Activated CD8-positive, alpha-beta memory T cell treated with anti-CD3 and anti-CD28 coated beads for 4 hours (primary cell): Measurements from ENCODE around the gene PRR5.
A peak's percentile ranks its signal among the peaks of the same experiment; 100 is the strongest.
"Not testable (repeated sequence)": the region's sequence is repeated elsewhere in the genome, so short reads cannot be mapped to it uniquely, and the experiment has no call there.

ENCODE experiments used
- DNase-seq, 2 donors: peaks; one replicate each; pipeline ENCODE4 v3.0.0-alpha.2; 2020; ENCODE audit warnings: low read depth in 2 of 2

PRR5 gene

DNA sequence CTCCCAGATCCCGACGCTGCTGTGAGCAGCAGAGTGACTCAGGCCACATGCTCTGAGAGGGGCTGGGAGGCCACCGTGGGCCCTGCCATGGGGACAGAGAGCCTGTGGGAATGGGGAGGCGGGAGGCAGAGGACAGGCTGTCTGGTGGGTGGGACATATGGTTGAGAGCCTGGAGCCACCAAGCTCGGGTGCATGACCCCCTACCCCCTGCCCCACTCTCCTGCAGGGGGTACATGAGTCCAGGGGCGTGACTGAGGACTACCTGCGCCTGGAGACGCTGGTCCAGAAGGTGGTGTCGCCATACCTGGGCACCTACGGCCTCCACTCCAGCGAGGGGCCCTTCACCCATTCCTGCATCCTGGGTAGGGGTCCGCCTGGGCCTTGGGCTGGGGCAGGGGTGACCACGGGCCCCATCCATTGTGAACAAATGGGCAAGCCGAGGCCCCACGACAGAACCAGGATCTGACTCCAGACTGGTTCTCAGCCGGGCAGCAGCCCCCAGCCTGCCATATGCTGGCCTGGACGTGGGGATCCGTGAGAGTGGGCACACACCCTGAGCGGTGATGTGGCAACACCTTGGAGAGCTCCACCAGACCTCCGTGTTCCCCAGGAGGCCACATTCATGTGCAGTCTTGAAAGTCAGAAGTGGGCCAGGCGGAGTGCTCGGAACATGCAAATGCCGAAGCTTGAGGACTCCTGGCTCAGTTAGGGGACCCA, 33.0 kb downstream of the PRR5 start:
- DNase-seq: no peak

DNA sequence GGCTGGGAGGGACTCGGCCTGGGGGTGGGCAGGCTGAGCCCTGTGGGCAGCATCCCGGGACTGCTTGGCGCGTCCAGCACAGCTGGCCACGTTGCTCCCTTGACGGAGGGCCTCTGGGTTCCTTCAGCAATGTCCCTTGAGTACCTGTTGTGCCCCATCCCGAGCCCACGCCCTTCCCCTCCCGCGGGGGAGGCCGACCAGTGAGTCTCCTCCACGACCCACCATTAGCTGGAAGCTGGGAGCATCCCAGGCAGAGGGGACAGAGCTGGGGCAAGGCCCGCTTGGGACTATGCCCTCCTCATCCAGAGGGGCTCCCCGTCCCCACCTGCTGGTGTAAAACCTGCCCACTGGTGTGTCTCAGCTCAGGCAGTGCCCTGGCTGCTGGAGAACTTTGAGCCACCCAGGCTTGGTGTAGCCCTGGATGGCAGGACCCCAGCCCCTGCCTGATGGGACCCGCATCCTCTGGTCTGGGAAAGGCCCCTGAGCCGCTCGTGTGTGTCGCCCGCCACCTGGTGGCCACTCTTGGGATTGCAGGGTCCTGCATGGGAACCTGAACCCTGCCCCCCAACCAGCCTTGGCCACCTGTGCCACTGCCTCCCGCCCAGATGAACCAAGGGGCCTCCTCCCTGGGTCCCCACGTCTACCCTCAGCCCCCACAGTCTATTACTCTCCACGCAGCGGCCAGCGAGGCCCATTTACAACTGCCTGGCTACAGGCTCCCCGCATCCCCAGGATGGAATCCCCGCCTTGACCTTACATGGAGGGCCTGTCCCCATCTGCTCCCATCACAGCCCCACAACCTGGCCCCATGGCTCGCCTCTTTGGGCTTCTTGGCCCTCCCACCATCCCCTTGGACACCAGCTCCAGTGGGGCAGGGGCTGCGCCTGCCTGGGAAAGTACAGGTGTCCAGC, 33.8 kb downstream of the PRR5 start:
- DNase-seq: peak; percentile 66 to 69

DNA sequence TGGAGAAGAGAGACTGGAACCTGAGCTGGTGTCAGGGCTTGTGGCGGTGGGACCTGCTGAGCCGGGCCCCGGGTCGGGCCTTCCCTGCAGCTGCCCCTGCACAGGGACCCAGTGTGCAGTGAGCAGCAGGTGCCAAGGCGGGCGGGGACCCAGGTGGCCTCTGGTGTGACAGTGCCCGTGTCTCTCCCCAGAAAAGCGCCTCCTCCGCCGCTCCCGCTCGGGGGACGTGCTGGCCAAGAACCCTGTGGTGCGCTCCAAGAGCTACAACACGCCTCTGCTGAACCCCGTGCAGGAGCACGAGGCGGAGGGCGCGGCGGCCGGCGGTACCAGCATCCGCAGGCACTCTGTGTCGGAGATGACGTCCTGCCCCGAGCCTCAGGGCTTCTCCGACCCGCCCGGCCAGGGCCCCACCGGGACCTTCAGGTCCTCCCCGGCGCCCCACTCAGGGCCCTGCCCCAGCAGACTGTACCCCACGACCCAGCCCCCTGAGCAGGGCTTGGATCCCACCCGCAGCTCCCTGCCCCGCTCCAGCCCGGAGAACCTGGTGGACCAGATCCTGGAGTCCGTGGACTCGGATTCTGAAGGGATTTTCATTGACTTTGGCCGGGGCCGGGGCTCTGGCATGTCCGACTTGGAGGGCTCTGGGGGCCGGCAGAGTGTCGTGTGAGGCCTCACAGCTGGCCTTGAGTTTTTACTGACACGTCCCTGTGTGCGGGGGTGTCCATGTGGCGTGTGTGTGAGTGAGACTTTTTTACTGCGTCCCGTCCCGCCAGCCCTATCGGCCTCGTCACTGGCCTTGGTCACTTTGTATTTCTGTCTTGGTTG, 34.8 kb downstream of the PRR5 start:
- no peak for DNase-seq

DNA sequence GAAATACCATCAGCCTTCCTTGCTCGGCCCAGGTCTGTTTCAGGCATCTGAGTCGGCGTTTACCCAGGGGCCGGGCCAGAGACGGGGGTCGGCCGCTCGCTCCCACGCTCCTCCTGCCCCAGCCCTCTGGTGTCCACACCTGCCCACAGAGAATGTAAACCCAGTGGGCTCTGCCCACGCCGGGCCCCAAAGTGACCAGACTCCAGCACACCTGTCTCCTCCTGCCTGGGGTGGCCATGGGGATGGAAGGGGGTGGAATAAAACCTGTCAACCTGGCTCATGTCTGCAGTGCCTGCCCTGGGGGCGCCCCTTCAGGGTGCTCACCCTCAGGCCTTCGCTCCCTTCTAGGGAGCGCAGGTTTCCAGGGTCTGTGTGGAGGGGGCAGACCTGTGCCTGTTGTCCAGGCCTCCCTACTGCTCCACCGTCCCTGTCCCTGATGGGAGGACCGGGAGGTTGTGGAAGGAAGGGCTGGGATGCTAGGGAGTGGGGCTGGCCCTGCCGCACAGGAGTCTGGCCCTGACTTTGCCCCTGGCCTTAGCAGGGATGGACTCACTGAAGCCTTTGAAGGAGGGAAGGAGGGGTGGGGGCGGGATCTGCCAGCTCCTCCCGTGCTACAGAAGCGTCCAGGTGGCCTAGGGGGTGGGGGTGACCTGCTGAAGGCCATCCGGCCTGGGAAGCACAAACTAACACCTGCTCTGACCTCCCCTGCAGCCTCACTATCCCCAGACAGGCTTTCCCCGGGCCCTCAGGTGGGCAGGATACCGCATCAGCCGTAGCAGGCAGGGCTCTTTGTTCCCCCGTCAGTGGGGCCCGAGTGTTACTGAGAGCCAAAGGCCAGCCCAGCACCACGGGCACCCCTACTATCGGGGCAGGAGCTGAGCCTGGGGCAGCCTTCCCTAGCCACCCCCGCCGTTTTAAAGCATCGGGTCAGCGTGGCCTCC, 35.7 kb downstream of the PRR5 start:
- DNase-seq: no peak

DNA sequence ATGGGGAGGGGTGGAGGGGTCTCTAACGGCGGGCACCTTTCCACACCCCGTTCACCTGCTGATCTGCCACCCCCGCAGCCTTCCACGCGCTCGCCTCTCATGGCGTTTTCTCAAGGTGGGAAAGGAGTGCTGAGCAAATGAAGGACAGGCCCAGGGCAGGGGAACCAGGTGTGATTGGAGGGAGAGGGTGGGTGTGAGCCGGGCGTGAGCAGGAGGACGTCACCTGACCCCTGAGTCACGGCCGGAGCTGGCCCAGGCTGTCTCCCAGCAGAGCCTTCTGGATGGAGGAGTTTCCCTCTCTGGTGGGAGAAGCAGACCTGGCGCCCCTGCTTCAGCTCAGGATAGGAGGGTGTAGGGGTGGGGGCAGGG, 36.3 kb downstream of the PRR5 start:
- DNase-seq: no peak

DNA sequence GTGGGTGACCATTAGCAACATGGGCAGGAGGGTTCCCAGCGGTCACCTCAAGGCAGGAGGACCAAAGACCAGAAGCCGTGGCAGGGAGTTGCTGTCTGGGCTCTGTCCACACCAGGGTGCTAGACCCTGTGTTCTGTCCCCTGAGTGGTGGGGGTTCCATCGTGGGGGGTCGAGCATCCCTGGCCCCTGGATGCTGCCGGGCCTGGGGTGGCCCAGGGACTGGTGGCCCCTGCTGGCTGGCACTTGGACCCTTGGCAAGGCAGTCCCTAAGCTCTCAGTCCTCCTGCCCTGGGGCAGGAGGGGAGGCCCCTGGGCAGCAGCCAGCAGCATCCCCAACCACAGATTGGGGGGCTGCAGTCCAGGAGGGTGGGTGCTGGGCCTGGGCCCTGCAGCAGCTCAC, 37.0 kb downstream of the PRR5 start:
- no peak for DNase-seq

DNA sequence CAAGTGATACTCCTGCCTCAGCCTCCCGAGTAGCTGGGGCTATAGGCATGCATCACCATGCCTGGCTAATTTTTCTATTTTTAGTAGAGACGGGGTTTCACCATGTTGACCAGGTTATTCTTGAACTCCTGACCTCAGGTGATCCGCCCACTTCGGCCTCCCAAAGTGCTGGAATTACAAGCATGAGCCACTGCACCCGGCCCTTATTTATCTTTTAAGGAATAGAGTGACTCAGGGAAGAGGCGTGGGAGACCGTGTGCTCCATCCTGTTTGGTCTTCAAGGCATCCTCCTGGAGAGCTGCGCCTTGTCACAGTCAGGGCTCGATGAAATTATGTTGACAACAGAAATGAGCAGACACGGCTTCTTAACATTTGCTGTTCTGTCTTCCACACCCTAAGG, 37.7 kb downstream of the PRR5 start:
- not testable (repeated sequence) for DNase-seq

DNA sequence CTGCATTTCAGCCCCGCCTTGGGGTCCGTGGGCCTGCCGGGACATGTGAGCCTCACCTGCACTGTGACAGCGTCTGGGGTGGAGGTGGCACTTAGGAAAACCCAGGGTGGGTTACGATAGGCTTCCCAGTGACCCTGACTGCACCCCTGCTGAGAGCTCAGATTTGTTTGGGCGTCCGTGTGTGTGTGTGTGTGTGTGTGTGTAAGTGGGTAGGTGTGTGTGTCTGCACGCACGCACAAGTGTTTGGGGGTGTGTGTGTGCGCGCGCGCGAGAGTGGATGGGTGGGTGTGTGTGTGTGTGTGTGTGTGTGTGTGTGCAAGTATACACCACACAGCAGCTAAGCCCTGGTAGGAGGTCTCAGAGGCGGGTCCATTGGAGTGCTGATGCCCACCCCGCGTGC, 38.3 kb downstream of the PRR5 start:
- DNase-seq: no peak

DNA sequence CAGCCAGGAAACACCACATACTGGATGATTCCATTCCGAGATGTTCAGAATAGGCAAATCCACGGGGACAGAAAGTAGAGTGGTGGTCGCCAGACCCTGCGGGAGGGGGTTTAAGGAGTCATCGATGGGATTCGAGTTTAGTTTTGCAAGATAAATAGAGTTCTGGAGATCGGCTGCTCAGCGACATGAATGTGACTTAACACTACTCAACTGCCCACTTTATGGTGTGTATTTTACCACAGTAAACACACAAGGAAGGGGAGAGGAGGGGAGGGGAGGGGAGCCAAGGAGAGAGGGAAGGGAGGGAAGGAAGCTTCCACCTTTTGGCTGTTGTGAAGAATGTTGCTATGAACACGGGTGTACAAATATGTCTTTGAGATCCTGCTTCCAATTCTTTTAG, 39.9 kb downstream of the PRR5 start:
- no peak for DNase-seq

DNA sequence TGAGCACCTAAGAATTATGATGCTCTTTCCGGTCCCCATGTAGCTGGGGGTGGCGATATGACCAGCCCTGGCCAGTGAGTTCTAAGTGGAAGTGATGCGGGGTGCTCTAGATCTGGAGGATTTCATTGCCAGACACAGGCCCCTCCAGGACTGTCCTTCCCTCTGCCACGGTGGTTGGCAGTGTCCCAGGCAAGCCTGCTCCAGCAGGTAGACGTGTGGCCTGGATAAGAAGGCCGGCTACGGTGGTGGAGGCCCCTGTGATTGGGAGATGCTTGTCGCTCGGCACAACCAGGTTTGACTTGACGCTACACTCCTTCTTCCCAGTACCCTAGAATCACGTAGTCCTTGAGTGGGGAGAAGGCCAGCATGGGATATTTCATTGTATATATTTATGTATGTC, 41.2 kb downstream of the PRR5 start:
- DNase-seq: no peak

DNA sequence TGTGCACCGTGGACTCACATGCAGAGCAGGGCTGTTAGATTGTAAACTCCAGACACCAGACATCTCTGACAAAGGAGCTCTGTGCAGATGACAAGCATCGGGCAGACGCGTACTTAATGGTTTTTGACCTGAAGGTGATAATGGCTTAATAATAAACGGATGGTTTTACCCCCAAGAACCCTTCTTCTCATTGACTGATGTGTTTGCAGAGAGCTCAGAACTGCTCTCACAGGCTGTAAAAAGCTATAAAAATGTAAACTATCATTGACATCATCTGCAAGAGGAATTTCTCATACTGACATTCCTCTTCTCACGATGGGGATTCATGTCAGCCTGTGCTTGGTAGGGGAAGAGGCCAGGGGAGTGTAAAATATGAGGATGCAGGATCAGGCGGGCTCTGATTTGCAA, 41.8 kb downstream of the PRR5 start:
- DNase-seq: no peak

DNA sequence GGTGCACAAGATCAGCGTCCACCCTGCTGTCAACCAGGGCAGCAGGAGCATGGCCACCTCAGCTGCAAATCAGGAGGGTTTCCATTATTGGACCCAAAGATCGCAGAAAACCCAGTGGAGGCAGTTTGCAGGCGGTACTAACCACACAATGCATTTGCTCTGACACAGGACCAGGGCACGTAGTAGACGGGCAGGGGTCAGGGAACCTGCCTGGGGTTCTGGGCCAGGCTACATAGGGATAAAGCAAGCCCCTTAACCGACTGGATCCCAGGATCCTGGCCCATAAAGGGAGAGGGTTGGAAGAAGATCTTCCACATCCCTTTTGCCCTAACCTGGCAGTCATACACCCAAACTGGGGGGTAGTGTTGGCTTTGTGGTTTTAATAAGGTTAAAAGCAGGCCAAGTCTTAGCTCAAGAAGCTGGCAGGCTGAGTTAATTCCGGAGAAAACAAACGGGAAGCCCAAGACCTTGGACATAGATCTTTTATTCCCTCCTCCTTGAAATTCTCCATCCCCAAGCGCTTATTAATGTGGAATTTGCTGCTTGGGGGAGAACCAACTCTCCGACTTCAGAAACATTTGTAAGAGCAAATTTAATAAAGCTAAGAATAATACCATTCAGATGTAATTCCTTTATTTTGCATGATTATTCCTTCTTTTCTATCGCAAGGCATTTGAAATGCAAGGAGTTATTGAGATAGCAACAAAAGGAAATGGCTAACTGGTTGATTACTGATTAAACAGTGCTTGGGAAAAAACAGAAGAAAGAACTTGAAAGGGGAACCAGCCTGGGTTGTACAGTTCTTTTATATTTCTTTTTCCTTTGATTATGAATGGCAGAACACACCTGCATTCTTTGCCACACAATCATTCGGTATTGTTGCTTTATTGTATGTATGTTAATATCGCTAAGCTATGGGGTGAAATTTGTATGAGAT, 44.1 kb downstream of the PRR5 start:
- no peak for DNase-seq

DNA sequence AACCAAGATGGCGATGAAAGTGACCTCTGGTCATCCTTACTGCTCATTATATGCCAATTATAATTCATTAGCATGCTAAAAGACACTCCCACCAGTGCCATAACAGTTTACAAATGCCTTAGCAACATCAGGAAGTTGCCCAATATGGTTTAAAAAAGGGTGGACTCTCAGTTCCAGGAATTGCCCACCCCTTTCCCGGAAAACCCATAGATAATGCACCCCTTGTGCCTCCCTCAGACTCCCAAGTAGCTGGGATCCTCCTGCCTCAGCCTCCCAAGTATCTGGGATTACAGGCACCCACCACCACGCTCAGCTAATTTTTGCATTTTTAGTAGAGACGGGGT, 45.8 kb downstream of the PRR5 start:
- not testable (repeated sequence) for DNase-seq

DNA sequence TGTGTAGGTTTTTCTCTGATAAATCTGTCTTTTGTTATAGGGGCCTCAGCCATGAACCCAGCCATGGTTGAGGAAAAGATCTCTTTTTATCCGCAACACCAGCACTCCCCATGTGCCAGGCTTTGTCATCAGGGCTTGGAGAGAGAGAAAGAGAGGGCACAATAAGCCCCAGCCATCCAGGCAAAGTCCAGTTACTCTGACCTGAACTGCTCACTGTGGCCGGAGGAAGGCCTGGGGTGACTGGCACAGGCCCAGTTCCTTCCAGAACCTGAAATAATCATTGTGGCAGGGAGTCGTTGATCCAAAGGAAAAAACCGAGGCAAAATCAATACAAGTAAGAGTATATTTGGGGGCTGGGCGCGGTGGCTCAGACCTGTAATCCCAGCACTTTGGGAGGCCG, 46.5 kb downstream of the PRR5 start:
- DNase-seq: no peak

DNA sequence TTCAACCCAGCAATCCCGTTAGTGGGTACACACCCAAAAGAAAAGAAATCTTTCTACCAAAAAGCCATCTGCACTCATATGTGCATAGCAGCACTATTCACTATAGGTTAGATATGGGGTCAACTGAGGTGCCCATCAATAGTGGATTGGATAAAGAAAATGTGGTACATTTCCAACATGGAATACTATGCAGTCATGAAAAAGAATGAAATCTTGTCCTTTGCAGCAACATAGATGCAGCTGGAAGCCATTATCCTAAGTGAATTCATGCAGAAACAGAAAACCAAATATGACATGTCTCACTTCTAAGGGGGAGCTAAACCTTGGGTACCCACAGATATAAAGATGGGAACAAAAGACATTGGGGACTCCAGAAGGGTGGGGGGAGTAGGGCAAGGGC, 48.5 kb downstream of the PRR5 start:
- no peak for DNase-seq

DNA sequence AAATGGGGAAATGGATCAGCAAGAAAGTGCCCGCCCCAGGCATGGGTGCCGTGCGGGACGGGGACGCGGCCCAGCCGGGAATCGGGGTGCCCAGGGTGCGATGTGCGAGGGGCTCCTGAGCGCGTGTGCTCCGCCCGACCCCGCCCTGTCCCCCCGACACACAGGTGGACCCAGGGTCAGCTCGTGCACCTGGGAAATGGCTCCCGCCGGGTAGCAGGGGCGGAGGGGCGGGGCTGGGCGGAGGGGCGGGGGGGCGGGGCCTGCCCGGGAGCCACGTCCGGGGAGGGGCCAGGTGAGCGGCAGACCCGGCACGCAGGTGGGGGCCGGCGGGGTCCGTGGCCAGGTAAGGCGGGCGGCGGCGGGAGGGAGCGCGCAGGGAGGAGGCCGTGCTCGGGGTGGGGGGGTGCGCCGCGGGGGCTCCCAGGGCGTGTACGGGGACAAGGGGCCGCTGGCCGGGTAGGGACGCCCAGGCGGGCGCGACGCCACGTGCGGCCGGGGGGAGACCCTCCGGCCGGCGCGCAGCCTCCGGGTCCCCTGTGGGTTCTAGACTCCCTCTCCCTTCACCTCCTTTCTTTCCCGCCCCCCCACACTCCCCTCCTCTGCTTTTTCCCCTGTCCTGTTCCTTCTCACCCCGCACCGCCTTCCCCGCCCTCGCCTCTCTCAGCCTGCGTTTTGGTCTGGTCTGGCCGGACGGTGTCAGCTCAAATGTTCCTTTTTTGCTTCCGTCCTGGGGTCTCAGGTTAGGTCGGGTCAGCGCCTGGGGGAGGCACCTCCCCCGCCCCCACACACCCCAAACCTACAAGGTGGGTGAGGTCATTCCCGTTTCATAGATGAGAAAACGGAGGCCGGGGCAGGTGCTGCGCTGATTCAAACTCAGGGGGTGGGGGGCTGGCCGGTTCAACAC, 50.5 kb downstream of the PRR5 start, which contains the start of gene ARHGAP8:
ARHGAP8 (plus strand) TSS at position 291 of the 904 bp plus-strand sequence. CDS start 33,953 bp downstream, outside the sequence.
- DNase-seq: no peak

DNA sequence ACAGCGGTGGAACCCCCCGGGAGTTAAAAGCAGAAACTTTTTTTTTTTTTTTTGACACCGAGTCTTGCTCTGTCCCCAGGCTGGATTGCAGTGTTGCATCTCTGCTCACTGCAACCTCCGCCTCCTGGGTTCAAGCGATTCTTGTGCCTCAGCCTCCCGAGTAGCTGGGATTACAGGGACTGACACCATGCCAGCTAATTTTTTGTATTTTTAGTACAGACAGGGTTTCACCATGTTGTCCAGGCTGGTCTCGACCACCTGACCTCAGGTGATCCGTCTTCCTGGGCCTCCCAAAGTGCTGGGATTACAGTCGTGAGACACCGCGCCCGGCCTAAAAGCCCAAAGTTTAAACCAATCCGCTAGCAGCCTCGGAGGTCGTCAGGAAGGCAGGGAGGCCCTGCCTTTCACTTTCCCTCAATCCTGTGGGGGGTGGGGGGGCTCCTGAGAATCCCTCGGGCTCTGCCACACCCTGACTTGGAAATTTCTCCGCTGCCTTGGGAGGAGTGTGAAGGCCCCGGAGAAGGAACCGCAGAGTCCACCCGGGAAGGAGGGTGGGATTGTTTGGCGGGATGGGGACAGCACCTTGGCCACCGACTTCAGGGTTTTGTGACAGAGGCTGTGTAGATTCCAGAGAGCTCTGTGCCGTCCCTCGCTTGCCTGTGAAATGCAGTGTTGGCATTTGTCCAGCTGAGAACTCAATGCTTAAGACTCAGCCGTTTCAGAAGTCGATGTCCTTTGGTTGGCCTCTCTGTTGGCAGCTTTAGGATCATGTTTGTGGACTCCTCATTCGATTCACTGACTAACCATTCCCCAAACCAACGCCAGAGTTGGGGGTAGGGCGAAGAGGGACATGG, 51.4 kb downstream of the PRR5 start:
- no peak for DNase-seq

DNA sequence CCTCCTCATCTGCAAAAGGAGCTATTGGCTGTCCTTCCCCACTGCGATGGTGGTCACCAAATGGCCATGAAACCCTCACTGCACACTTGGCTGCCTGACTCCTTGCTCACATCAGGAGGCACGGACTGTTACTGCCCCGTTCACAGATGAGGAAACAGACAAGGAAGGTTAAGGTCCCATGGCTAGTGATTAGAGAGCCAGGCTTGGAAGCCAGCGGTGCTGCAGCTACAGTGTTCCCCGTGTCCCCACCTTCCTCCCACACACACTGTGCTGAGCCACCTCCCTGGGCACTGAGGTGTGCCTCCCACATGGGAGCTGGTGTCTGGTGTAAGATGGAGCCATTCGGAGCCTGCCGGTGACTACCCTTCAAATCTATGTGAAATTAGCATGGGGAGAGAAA, 53.0 kb downstream of the PRR5 start:
- no peak for DNase-seq
